ENCODE data around the gene RRP15.

GRCh38 chr1:218352075-218352438 lies 67.0 kb downstream of the RRP15 start:
- no peak for TF ChIP-seq CTCF (conservative IDR thresholded peaks at IDR 0.05; ENCODE audit: low read depth, low read length)
- TF ChIP-seq EZH2phosphoT487 (IDR thresholded peaks at IDR 0.05; ENCODE audit: borderline replicate concordance, low read length) = no peak

Measured in PC-3 (cell line).